NT2/D1 (cell line): ENCODE data around the gene ZBTB46.

Experiments used
- SUZ12 ChIP-seq: IDR thresholded peaks from 2 replicates; pipeline ENCODE4 v1.6.1; 2011; ENCODE audit not compliant: insufficient read length, insufficient read depth; ENCODE audit errors: extremely low read depth
- YY1 ChIP-seq: IDR thresholded peaks from 2 replicates; pipeline ENCODE4 v1.6.1; 2011; ENCODE audit not compliant: insufficient read length, insufficient read depth
- ZNF274 ChIP-seq: IDR thresholded peaks from 2 replicates; pipeline ENCODE4 v1.6.1; 2011; ENCODE audit warnings: mild to moderate bottlenecking, low read depth, low read length

DNA sequence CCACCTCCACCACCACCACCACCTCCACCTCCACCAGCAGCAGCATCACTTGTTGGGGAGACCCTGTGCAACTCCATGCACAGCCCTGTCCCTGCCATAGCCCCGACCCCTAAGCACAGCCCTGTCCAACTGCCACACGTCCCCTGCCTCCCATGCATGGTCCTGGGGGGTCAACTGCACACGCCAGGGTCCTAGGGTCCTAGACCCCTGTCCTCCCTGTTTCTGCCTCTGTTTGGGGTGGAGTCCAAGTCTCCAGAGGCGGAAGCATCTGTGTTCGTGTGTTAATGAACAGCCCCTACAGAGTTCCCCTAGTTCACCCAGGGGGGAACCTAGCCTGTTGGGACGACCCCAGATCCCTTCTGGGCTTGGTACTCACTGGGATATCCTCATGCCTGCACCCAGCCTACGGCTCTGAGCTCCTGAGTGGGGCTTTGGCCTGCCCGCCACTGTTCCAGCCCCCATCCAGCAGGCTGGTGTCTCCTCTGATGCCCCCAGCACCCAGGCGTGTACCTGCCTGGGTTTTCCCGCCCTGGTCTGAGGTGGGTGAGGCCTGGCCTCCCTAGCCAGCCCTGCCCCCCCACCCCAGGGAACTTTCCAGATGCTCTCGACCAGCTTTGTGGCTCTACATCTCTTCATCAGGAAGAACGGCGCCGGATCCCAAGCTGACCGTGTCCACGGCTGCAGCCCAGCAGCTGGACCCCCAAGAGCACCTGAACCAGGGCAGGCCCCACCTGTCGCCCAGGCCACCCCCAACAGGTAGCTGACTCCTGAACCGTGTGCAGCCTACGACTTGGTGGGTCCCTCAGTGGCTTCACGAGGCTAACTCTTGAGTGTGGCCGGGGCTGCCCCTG is 137.1 kb downstream of the ZBTB46 start:
- no peak for TF ChIP-seq SUZ12
- no peak for TF ChIP-seq YY1
- TF ChIP-seq ZNF274 = no peak
